GM18498 (cell line): ENCODE results near the gene EDAR.

Experiments
- ATAC-seq: cut with Tn5 transposase; IDR thresholded peaks from one replicate; pipeline ENCODE4 v1.9.1; 2021; ENCODE audit warnings: mild to moderate bottlenecking, moderate library complexity; ENCODE audit not compliant: unreplicated experiment

The EDAR gene

GRCh38 chr2:108911807-108912628 is 77.0 kb downstream of the EDAR start:
- no peak for ATAC-seq

GRCh38 chr2:108911401-108911800 is 77.6 kb downstream of the EDAR start:
- no peak for ATAC-seq

- no peak for ATAC-seq
These were observed 78.3 kb downstream of the EDAR start for GRCh38 chr2:108910541-108911396.

- no peak for ATAC-seq
These were observed 79.0 kb downstream of the EDAR start for GRCh38 chr2:108910011-108910431.

- no peak for ATAC-seq
These were observed 79.7 kb downstream of the EDAR start for GRCh38 chr2:108909275-108909823.

GRCh38 chr2:108908713-108909070 is 80.3 kb downstream of the EDAR start:
- no peak for ATAC-seq

GRCh38 chr2:108907822-108908712 is 81.0 kb downstream of the EDAR start:
- no peak for ATAC-seq

- ATAC-seq, result no peak
These were observed 82.5 kb downstream of the EDAR start for GRCh38 chr2:108906403-108907077.

- no peak for ATAC-seq
These were observed 83.1 kb downstream of the EDAR start for GRCh38 chr2:108905906-108906305.

GRCh38 chr2:108905176-108905575 is 83.8 kb downstream of the EDAR start:
- ATAC-seq, result no peak

GRCh38 chr2:108904680-108905079 is 84.3 kb downstream of the EDAR start:
- no peak for ATAC-seq

GRCh38 chr2:108898315-108899082 is 90.5 kb downstream of the EDAR start:
- ATAC-seq, result no peak

- ATAC-seq, result no peak
These were observed 92.3 kb downstream of the EDAR start for GRCh38 chr2:108896741-108897140.

GRCh38 chr2:108895188-108895587 is 93.8 kb downstream of the EDAR start:
- no peak for ATAC-seq

GRCh38 chr2:108894766-108895165 is 94.3 kb downstream of the EDAR start:
- no peak for ATAC-seq

- no peak for ATAC-seq
These were observed 95.7 kb downstream of the EDAR start for GRCh38 chr2:108893277-108893676.

GRCh38 chr2:108889907-108890306 is 99.1 kb downstream of the EDAR start:
- ATAC-seq, result no peak

GRCh38 chr2:108884619-108885018 is 104.4 kb downstream of the EDAR start:
- no peak for ATAC-seq

- no peak for ATAC-seq
These were observed 110.7 kb downstream of the EDAR start for GRCh38 chr2:108878276-108878675.
